Stimulated activated CD4-positive, alpha-beta T cell treated with anti-CD3 and anti-CD28 coated beads, TNF-alpha, amount 100 ng/mL, for 24 hours (primary cell): ENCODE data around the gene YJEFN3.

ENCODE experiments used
- DNase-seq, 3 experiments: peaks; one replicate each; pipeline ENCODE4 v3.0.0-alpha.2; 2020; ENCODE audit warnings: low read depth in 3 of 3

Gene YJEFN3, protein sequence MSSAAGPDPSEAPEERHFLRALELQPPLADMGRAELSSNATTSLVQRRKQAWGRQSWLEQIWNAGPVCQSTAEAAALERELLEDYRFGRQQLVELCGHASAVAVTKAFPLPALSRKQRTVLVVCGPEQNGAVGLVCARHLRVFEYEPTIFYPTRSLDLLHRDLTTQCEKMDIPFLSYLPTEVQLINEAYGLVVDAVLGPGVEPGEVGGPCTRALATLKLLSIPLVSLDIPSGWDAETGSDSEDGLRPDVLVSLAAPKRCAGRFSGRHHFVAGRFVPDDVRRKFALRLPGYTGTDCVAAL

GRCh38 chr19:19528721-19529490 lies at the start of gene YJEFN3:
YJEFN3 (plus strand) TSS chr19:19528911; CDS start chr19:19528933, 22 bp downstream.
- no peak for DNase-seq

DNA sequence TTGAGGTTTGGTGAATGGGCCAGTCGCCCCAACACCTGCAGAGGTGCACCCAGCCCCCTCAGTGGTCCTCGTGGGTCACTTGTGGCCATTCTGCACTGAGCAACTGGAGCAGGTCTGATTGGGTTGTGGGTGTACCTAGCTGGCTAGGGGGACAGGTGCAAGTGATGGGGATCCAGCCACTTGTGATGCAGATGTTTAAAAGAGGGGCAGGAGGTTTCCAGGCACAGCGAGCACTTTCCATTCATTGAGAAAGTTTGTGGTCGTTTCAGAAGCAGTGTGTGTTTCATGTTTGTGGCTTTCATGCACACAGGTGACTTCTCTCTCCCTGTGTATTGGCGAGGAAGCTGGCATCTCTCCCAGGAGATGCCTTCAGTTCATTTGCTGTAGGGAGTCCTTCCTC lies 48.0 kb upstream of the YJEFN3 start:
- DNase-seq, result no peak

DNA sequence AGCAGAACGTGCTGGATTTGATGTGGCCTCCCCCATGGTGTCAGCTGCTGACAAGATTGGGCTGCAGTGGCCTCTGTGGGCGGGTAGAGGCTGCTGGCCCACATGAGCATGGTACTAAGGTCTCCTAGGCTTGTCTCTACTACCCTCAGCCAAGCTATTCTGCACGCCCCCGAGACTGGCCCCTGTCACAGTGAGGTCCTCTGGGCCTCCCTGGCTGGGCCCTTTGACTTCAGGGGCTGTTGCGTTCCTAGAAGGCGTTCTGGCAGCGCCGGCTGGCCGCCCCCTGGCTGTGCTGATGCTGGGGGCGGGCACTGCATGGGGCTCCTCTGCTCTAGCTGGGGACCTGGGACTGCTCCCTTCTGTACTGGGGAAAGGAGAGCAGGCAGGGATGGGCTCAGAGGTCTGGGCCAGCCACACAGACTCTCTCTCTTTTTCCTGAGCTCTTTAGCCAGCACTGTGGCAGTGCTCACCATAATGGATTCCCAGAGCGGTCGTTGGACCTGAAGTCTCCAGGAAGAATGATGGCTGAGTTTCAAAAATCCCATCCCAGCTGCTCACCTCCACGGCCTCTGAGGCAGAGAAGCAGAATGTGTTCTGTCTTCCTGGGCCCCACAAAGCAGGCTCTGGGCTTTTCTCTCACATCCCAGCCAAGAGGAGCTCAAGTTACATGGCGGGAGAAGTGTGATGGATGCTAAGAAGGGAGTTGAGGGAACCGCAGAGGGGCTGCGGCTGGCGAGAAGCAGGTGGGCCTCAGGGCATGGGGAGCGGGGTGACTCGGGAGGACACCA lies 45.7 kb upstream of the YJEFN3 start:
- no peak for DNase-seq

GRCh38 chr19:19485161-19485997 lies 43.3 kb upstream of the YJEFN3 start:
- no peak for DNase-seq

DNA sequence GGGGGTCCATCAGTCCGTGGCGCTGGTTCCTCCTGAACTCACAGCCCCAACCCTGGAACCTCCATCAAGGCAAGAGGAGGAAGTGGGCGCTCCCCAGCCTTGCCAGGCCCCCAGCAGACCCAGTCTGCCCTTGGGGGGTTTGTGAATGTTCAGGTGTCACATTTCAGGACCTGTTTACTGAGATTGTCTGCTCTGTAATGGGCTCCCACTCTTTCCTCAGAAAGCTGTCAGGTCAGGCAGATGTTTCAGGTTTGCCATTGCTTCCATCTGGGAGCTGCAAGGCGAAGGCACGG lies 42.8 kb upstream of the YJEFN3 start:
- DNase-seq, result no peak

DNA sequence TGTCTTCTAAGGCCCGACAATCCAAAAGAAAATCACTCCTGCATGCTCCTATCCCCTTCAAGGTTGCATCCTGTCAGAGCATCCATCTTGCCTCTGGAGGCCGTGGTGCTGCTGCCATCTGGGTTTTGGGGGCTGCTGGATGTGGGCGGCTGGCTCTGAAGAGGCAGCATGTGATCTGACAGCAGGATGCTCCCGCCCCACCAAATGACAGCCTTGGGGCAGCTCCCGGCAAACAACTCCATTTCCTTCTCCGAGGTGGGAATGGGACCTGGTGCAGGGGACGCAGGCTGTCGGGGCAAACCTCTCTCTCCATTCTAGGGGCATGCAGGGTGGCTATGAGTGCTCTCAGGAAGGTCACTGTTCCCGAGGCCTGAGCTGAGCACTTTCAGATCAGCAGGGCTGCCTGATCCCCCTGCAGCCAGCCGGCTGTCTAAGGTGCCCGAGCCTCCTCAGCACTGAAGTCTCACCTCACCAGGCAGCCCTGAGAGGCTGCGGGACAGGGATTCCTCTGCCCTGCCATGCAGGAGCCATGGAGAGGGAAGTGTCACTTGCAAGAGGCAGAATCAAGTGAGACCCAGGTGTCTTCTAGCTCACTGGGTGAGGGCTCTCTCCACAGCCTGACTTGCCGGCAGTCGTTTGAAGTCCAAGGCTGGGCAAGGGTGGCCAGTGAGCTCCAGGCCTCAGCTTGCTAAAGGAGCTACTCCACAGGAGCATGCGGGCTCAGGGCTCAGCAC lies 42.2 kb upstream of the YJEFN3 start:
- DNase-seq, result no peak

DNA sequence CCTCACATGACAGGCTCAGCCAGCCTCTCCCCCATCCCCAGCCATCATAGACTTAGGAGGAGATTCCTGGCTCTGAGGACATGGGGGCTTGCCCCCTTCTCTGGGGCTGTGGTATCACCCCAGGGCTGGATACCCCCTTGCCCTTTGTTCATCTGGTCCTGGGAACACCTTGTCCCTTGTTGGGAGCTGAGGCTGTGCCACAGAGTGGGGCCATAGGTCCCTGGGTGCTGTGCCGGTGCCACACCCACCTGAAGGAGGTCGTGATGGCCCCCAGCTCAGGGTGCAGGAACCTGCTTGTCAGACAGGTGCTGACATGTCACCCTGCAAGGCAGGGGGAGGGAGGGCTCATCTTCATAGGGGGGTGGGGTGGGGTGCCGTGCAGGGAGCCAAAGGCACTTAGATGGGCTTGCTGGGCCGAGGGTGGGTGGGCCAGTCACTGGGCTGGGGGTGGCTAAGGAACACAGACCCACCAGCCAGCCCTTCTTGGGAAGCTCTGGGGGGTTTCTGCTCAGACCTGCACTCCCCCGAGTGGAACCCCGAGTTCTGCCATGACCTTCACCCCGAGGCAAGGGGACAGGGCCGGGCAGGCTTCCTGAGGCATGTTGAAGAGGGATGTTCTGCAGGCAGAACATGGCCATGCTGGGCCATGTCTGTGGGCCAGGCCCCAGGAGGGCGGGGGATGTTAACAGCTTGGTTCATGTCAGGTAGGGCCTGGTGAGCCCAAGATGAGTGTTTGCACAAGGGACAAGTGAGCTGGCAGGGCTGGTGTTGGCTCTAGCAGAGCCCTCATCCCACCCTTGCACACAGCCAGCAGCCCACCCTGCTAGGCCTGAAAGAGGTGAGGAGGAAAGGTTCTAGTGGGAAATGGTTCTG lies 41.4 kb upstream of the YJEFN3 start:
- no peak for DNase-seq

DNA sequence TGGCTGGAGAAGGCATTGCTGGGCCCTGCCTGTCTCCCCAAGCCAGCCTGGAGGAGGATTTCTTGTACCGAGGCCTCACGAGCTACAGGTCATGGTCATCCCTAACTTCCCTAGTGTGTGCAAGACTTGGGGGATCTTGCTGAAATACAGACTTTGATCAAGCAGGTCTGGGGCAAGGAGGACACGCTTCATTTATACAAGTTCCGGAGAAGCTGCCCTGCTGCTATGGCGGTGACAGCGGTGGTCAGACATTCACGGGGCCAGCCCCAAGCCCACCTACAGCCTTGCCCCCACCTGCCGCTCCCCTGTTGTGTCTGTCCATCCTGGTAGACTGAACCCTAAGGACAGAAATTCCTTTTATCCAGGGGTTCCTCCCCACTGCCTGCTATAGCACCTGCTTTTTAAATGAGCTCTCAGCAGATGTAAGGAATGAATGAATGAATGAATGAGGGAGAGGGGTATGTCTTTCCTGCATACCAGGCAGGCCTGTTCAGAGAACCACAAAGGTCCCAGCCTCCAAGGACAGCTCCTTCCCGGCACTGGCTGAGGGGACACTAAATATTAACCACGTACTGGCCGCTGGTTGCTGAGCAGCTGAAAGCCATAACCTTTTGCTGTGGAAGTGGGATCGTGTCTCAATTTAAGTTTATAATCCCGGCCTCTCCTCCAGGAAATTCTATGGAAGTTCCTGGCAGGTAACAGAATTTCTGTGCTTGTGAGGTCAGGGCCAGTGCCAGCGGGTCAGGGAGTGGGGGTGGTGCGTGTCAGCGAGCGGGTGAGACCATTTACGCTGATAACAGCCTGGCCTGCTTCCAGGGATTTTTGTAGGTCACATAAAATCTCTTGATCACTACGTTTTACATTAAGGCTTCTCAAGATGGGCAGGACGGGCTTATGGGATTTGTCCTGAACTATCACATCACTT lies 40.5 kb upstream of the YJEFN3 start:
- DNase-seq, result no peak

DNA sequence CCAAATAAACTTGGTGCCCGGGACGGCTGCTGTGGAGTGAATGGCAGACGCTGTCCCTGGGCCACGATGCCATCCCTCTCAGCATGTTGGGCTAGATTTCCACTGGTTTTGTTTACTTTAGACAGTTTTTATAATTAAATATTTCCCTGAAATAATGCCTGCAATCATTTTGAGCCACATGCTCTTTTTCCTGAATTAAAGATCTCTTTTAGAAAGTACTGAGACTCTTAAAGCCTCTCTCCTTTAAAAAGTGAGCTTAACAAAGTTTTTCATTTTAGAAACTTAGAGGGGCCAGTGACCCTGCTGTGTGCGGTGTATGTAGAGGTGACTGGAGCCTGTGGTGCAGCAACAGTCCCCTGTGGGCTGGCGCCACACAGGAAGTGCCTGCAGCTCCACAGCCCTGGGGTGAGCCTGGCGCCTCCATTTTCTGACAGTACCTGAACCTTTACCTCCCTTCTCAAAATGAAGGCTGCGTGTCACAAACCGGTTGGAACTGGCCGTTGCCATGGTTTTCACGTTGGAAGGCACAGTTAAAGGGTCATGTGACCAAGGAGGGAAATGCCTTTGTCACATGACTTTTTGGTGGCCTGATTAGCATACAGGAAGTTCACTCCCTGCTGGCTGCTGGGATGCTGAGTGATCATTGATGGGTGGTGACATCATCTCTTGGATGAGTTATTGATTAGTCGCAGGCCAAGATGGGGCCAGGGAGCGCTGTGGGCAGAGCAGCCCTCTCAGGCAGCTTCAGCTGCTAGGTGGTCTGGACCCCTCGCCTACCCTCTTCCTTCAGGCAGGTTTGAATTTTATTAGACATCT lies 39.6 kb upstream of the YJEFN3 start:
- DNase-seq, result peak; percentile 60 to 79 (median 75)

GRCh38 chr19:19489804-19490204 lies 38.9 kb upstream of the YJEFN3 start:
- DNase-seq, result no peak

GRCh38 chr19:19490214-19490968 lies 38.3 kb upstream of the YJEFN3 start:
- DNase-seq, result peak; percentile 57 to 83 (median 72)

GRCh38 chr19:19491321-19492025 lies 37.2 kb upstream of the YJEFN3 start:
- no peak for DNase-seq

- no peak for DNase-seq
These were observed 36.6 kb upstream of the YJEFN3 start for GRCh38 chr19:19492026-19492610.

DNA sequence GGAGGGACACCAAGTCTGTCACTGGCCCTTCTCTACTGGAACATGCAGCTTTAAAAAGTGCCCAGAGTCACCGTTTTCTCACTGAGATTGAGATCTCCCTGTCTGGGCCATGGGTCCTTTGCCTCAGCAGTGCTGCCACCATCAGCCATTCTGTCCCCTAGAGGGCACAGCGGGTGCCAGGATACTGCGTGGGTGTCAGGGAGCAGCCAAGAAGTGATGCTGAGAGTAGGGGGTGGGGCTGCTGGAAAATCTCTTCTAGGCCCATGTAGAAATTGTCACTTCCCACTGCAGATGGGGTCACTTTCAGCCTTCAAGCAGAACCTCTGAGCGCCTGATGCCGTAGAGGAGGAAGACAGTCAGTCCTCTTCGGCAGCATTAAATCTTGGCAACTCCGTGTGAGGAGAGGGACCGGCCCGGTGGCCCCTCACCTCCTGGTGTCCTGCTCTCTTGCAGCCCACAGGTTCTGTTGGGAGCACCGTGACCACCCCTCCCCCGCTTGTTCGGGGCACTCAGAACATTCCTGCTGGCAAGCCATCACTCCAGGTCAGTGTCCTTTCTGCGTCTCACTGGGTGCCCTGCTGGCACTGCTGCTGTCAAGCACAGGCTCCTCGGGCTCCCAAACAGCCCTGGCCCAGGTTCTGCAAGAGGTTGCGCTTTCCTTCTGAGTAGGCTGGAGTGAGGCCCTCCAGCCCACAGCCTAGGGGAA lies 34.7 kb upstream of the YJEFN3 start:
- no peak for DNase-seq
